ENCODE data around the gene INPP5B. TPM values are rescaled to one million over a fixed set of nuclear protein-coding genes. Genes with fewer than 3 reads are reported as not detected.
A peak's percentile ranks its signal among the peaks of the same experiment; 100 is the strongest.

INPP5B gene
- total RNA-seq, 6 donors from 2014 or later = 25.8 to 201 (median 44.1) TPM

DNA sequence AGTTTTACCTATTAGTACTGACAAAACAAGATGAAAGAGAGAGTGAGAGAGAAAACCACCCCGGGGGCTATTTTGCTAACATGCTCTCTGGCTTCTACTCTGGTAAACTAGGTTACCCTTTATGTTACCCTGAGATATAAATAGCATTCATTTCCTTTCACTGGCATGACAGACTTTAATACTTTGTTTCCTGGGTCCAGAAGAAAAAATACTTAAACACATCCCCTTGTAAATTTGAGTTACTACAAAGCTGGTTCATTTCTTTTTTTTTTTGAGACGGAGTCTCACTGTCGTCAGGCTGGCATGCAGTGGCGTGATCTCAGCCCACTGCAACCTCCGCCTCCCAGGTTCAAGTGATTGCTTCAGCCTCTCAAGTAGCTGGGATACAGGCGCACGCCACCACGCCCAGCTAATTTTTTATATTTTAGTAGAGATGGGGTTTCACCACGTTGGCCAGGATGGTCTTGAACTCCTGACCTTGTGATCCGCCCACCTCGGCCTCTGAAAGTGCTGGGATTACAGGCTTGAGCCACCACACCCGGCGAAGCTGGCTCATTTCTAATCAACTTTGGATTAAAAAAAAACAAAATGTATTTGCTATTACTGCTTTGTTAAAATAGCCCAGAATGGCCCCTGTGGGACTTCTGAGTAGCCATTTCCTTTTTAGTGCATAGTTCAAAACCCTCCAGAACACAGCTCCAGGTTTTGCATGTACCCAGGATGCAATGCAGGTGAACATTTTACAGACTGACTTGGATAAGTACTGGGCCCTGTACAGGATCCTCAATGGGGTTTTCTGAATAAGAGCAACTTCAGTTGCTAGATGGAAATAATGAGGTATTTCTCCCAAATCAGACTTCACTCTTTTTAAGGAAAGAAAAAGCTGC, 20.6 kb downstream of the INPP5B start:
- Histone ChIP-seq H3K27ac (peak overlapping the region in 3 of 4 donors; percentile 28 to 42 (median 40)), H3K4me1 (peaks cover 20 to 43% (median 34%) of the 10 kb centered on the region in 4 donors), H3K36me3 (peaks cover 0 to 18% (median 6%) of the 10 kb centered on the region in 4 donors), H3K4me3 (no peak overlapping the region), H3K9me3 (no peaks in the 10 kb centered on the region), H3K27me3 (no peaks in the 10 kb centered on the region)
- ATAC-seq (ENCODE audit: low FRiP score in 2 of 2) (no peak), DNase-seq (peak in 1 of 2 donors; percentile 40)
- TF ChIP-seq POLR2A (IDR thresholded peaks at IDR 0.05) (no peak), EP300 (IDR thresholded peaks at IDR 0.05) (peak in 1 of 4 donors; percentile 26), POLR2AphosphoS5 (IDR thresholded peaks at IDR 0.05) (no peak)
- TF ChIP-seq, protein P1, sequence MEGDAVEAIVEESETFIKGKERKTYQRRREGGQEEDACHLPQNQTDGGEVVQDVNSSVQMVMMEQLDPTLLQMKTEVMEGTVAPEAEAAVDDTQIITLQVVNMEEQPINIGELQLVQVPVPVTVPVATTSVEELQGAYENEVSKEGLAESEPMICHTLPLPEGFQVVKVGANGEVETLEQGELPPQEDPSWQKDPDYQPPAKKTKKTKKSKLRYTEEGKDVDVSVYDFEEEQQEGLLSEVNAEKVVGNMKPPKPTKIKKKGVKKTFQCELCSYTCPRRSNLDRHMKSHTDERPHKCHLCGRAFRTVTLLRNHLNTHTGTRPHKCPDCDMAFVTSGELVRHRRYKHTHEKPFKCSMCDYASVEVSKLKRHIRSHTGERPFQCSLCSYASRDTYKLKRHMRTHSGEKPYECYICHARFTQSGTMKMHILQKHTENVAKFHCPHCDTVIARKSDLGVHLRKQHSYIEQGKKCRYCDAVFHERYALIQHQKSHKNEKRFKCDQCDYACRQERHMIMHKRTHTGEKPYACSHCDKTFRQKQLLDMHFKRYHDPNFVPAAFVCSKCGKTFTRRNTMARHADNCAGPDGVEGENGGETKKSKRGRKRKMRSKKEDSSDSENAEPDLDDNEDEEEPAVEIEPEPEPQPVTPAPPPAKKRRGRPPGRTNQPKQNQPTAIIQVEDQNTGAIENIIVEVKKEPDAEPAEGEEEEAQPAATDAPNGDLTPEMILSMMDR (IDR thresholded peaks at IDR 0.05) = no peak
- 66% methylated on average over 13 of the region's 13 CpGs for WGBS, 2 donors

DNA sequence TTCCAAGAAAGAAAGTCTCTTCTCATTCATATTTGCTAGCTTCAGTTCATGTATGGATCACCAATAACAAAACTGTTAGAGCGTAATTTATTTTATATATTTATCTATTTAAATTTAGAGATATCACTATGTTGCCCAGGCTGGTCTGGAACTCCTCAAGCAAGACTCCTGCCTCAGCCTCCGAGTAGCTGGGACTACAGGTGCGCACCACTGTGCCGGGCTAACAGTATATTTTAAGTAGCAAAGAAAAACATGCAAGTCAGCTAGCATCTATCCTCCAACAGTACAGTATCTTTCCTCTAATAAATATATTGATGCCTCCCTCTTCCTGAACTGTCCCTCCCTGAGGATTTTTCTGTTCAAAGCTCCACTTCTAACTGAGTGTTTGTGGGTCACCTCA, 21.5 kb downstream of the INPP5B start:
- Histone ChIP-seq H3K27me3 (no peaks in the 10 kb centered on the region), H3K9me3 (no peaks in the 10 kb centered on the region), H3K4me1 (peaks cover 10 to 33% (median 26%) of the 10 kb centered on the region in 4 donors), H3K4me3 (no peak overlapping the region), H3K27ac (peak overlapping the region in 2 of 4 donors; percentile 40 to 42), H3K36me3 (peaks cover 0 to 20% (median 6%) of the 10 kb centered on the region in 4 donors)
- WGBS, 2 donors = 84 to 86% methylated on average over 4 of the region's 4 CpGs
- DNase-seq = no peak
- ATAC-seq (ENCODE audit: low FRiP score in 2 of 2) = no peak
- TF ChIP-seq, protein P1 (IDR thresholded peaks at IDR 0.05) = no peak
- TF ChIP-seq POLR2A (IDR thresholded peaks at IDR 0.05) (no peak), EP300 (IDR thresholded peaks at IDR 0.05) (no peak), POLR2AphosphoS5 (IDR thresholded peaks at IDR 0.05) (no peak)

DNA sequence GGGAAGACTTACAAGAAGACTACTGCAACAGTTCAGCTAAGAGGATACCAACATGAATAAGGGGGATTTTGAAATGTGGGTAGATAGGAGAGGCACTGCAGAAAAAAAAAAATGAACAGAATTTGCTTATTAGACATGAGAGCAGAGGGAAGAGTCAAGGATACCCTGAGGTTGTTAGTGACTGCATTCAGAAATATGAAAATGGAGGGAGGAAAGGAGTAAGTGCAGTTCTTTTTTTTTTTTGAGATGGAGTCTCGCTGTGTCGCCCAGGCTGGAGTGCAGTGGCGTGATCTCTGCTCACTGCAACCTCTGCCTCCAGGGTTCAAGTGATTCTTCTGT, 23.3 kb downstream of the INPP5B start:
- ATAC-seq (ENCODE audit: low FRiP score in 2 of 2) = no peak
- TF ChIP-seq EP300 (IDR thresholded peaks at IDR 0.05) (no peak), POLR2A (IDR thresholded peaks at IDR 0.05) (no peak), POLR2AphosphoS5 (IDR thresholded peaks at IDR 0.05) (no peak)
- TF ChIP-seq, protein P1 (IDR thresholded peaks at IDR 0.05) = no peak
- no peaks in the 10 kb centered on the region for H3K27me3 ChIP-seq
- H3K36me3 ChIP-seq = peaks cover 0 to 20% (median 6%) of the 10 kb centered on the region in 4 donors
- H3K4me3 ChIP-seq = no peak overlapping the region
- 93 to 97% methylated on average over 3 of the region's 3 CpGs for WGBS, 2 donors
- H3K27ac ChIP-seq = no peak overlapping the region
- no peak for DNase-seq
- no peaks in the 10 kb centered on the region for H3K9me3 ChIP-seq
- H3K4me1 ChIP-seq = peaks cover 13 to 23% (median 17%) of the 10 kb centered on the region in 4 donors

DNA sequence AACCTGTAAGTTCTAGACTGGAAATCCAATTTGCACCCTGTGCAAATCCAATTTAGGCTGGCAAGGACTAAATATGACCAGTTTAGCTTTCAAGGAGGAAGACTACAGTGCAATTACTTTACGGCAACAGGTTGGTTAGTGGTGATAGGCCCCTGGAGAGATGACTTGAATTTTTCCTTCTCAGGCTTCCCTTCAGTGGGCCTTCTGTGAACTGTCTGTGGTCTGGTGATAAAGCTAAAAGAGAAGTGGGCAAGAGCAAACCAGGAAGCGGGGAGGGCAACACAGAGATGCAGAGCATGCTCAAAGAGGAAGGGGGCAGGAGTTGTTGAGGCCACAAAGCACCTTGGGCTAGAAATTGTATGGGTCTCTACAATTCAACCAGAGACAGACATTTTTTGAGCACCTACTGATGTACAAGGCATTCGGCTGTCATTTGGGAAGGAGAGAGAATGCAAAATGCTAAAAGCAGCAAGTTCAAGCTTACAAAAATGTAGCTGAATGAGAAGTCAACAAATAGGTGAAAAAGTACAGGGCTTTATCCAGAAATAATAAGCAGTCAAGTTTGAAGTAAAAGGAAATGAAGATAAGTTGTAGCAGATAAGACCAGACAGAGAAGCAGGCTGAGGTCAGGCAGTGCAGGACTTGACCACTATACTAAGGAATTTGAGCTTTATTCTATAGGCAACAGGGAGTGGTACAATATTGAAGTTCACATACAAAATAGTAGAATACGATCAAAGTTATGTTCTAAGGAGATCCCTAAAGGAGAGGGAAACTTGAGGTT, 23.9 kb downstream of the INPP5B start:
- 62 to 70% methylated on average over 4 of the region's 4 CpGs for WGBS, 2 donors
- DNase-seq (peak in 1 of 2 donors; percentile 37), ATAC-seq (ENCODE audit: low FRiP score in 2 of 2) (peak in 1 of 2 donors; percentile 72)
- no peaks in the 10 kb centered on the region for H3K9me3 ChIP-seq
- H3K4me3 ChIP-seq = no peak overlapping the region
- H3K4me1 ChIP-seq = peaks cover 13 to 22% (median 18%) of the 10 kb centered on the region in 4 donors
- H3K27ac ChIP-seq = no peak overlapping the region
- H3K27me3 ChIP-seq = no peaks in the 10 kb centered on the region
- peaks cover 0 to 20% (median 6%) of the 10 kb centered on the region in 4 donors for H3K36me3 ChIP-seq
- no peak for TF ChIP-seq POLR2A (IDR thresholded peaks at IDR 0.05)

DNA sequence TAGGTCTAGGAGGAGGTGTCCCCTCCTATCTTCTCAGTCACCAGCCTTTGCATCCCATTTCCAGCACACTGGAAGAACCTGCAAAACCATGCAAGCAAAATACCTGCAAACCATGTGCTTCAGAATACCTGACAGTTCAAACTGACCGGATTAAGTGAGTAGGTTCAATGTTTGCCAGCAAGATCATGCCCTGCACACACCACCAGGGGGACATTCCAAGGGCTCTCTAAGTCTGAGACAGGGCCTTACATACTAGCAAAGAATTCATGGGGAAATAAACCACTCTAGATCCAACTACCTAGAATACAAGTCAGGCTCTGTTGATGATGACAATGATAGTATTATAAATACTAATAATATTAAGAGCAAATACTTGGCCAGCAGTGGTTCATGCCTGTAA, 27.6 kb downstream of the INPP5B start:
- Histone ChIP-seq H3K27me3 (no peaks in the 10 kb centered on the region), H3K4me3 (no peak overlapping the region), H3K27ac (no peak overlapping the region), H3K9me3 (no peaks in the 10 kb centered on the region), H3K36me3 (peaks cover 0 to 17% (median 6%) of the 10 kb centered on the region in 4 donors), H3K4me1 (peaks cover 0 to 17% (median 15%) of the 10 kb centered on the region in 4 donors)
- 40 to 70% methylated on average over 1 of the region's 1 CpG for WGBS, 2 donors
- TF ChIP-seq, protein P1 (IDR thresholded peaks at IDR 0.05) = peak in 4 of 6 experiments; percentile 8 to 32 (median 16)
- TF ChIP-seq POLR2A (IDR thresholded peaks at IDR 0.05) = no peak
- no peak for TF ChIP-seq EP300 (IDR thresholded peaks at IDR 0.05)
- no peak for TF ChIP-seq POLR2AphosphoS5 (IDR thresholded peaks at IDR 0.05)
- no peak for DNase-seq
- peak in 1 of 2 donors; percentile 73 for ATAC-seq (ENCODE audit: low FRiP score in 2 of 2)

Measured in upper lobe of left lung (tissue), 6 donors.